Measurements from ENCODE around the gene ATP8B1. TPM values are rescaled to one million over a fixed set of nuclear protein-coding genes. Genes with fewer than 3 reads are reported as not detected.

Gene ATP8B1
- total and polyA plus RNA-seq, 2 donors: 20.1 to 79.6 TPM

DNA sequence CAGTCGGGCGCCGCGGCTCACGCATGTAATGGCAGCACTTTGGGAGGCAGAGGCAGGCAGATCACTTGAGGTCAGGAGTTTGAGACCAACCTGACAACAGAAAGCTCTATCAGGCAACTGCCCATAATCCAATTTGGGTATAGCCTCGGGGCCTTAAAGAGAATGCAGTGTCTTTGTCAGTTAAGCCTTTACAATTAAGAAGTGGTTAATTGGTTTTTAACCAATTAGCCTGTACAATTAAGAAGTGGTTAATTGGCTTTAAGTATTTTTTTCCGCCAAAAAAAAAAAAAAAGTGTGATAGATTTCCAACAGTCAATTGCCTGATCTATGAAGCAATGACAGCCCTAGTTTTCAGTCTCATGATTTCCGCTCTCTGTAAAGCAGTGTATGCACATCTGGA is 106.8 kb downstream of the ATP8B1 start:
- Histone ChIP-seq H3K4me3 (ENCODE audit: low read depth, low read length) (no peak overlapping the region), H3K36me3 (ENCODE audit: insufficient read depth) (no peaks in the 10 kb centered on the region), H3K27ac (ENCODE audit: low read depth) (no peak overlapping the region), H3K4me1 (ENCODE audit: insufficient read depth) (no peaks in the 10 kb centered on the region)
- DNase-seq (ENCODE audit: extremely low spot score): no peak
- 86% methylated on average over 8 of the region's 8 CpGs for WGBS

DNA sequence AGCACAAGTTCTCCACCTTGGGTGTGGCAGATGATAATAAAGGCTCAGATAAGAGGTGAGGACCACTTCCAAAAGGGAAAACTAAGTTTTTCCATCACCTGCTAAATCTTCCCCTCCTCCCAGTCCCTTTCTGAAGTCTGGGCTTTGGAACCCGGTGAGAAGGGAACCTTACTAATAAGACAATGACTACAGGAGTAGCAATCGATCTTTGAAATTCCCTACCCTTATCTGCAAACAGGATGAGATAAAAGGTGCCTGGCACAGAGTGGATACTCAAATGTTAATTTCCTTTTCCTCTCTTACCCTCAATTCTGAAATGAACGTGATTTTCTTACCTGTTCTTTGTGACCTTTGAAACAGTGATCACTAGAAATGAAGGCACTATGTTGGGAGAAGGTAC is 111.8 kb downstream of the ATP8B1 start:
- 83% methylated on average over 3 of the region's 3 CpGs for WGBS
- Histone ChIP-seq H3K4me3 (ENCODE audit: low read depth, low read length) (no peak overlapping the region), H3K27ac (ENCODE audit: low read depth) (no peak overlapping the region), H3K36me3 (ENCODE audit: insufficient read depth) (peaks cover 2% of the 10 kb centered on the region), H3K4me1 (ENCODE audit: insufficient read depth) (no peaks in the 10 kb centered on the region)
- no peak for DNase-seq (ENCODE audit: extremely low spot score)

GRCh38 chr18:57687970-57688369 is 115.1 kb downstream of the ATP8B1 start:
- no peak overlapping the region for H3K4me3 ChIP-seq (ENCODE audit: low read depth, low read length)
- H3K36me3 ChIP-seq (ENCODE audit: insufficient read depth): peaks cover 2% of the 10 kb centered on the region
- no peak for DNase-seq (ENCODE audit: extremely low spot score)
- H3K4me1 ChIP-seq (ENCODE audit: insufficient read depth): no peaks in the 10 kb centered on the region
- H3K27ac ChIP-seq (ENCODE audit: low read depth): no peak overlapping the region
- 92% methylated on average over 8 of the region's 8 CpGs for WGBS

- H3K27ac ChIP-seq (ENCODE audit: low read depth): no peak overlapping the region
- no peak overlapping the region for H3K4me3 ChIP-seq (ENCODE audit: low read depth, low read length)
- peaks cover 2% of the 10 kb centered on the region for H3K36me3 ChIP-seq (ENCODE audit: insufficient read depth)
- H3K4me1 ChIP-seq (ENCODE audit: insufficient read depth): no peaks in the 10 kb centered on the region
- DNase-seq (ENCODE audit: extremely low spot score): no peak
Measured at GRCh38 chr18:57683470-57683869, 119.6 kb downstream of the ATP8B1 start.

DNA sequence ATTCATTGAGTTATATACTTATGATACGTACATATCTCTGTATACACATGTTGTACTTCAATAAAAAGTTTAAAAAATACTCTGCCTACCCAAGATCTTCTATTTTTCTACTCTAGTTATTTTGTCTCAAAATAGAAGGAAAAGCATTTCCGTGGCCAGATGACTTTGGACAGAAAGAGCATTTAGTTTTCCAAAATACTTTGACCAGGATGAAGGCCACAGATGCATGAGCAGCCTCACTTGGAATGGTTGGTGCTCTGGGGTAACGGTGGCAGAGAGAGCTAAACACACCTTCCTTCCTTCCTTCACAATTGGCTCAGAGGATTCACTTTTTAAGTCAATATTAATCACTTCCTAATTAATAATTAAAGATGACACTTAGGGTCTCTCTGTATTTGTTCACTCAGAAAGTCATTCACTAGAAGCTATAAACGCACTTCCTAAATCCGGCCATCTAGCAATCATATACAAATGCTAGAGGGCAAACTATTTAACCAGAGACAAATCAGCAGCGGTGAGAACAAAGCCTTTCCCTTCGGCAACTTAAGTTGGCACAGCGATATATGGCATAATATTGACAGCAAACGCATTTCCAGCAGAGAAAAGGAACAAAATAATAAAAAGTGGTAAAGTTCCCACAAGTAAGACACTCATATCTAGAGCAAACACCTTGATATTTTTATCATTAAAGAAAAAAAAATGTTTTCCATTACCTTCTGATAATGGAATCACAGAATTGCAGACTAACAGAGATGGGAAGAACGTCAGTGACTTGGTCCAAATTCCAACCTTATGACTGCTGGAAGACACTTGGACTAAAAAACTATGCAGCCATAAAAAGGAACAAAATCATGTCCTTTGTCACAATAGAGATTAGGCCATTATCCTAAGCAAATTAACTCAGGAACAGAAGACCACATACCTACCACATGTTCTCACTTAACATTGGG is 125.6 kb downstream of the ATP8B1 start:
- peaks cover 5% of the 10 kb centered on the region for H3K36me3 ChIP-seq (ENCODE audit: insufficient read depth)
- H3K27ac ChIP-seq (ENCODE audit: low read depth): no peak overlapping the region
- no peaks in the 10 kb centered on the region for H3K4me1 ChIP-seq (ENCODE audit: insufficient read depth)
- no peak overlapping the region for H3K4me3 ChIP-seq (ENCODE audit: low read depth, low read length)
- WGBS: 84% methylated on average over 10 of the region's 10 CpGs
- no peak for DNase-seq (ENCODE audit: extremely low spot score)

- Histone ChIP-seq H3K36me3 (ENCODE audit: insufficient read depth) (peaks cover 5% of the 10 kb centered on the region), H3K4me1 (ENCODE audit: insufficient read depth) (no peaks in the 10 kb centered on the region), H3K27ac (ENCODE audit: low read depth) (no peak overlapping the region), H3K4me3 (ENCODE audit: low read depth, low read length) (no peak overlapping the region)
- 49% methylated on average over 5 of the region's 5 CpGs for WGBS
- no peak for DNase-seq (ENCODE audit: extremely low spot score)
Measured at GRCh38 chr18:57674891-57675290, 128.2 kb downstream of the ATP8B1 start.

DNA sequence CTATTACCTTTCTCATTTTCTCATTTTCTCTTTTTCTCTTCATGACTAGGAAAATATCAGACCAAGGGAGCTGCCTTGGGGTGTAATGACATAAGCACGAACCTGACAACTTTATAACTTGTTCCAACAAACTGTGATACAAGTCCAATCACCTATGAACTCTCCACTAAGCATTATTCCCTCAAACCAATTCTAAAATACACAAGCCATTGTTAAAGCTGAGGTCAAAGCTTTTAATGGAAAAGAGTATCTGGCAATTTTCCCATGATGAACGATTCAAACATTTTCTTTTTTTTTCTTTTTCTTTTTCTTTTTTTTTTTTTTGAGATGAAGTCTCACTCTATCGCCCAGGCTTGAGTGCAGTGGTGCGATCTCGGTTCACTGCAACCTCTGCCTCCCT is 133.1 kb downstream of the ATP8B1 start:
- Histone ChIP-seq H3K36me3 (ENCODE audit: insufficient read depth) (peaks cover 7% of the 10 kb centered on the region), H3K27ac (ENCODE audit: low read depth) (no peak overlapping the region), H3K4me3 (ENCODE audit: low read depth, low read length) (no peak overlapping the region), H3K4me1 (ENCODE audit: insufficient read depth) (no peaks in the 10 kb centered on the region)
- DNase-seq (ENCODE audit: extremely low spot score): no peak
- WGBS: 85% methylated on average over 5 of the region's 5 CpGs

DNA sequence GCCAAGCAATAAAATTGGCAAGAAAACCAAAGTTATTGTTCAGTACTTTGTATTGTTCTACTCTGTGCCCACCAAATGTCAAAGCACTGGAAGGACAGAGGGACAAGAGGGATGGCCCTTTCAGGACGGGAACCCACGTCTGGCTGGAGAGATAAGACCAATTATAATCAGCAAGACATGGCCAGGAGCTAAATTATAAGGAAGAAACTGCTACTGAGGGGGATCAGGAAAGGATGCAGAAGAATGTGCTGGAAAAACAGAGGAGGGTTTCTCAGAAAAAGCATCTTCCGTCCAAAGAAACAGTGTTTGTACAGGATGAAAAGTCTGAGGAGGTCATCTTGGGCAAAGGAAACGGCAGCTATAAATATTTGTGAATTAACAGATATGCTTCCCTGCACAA is 135.1 kb downstream of the ATP8B1 start:
- DNase-seq (ENCODE audit: extremely low spot score): no peak
- Histone ChIP-seq H3K4me3 (ENCODE audit: low read depth, low read length) (no peak overlapping the region), H3K27ac (ENCODE audit: low read depth) (no peak overlapping the region), H3K36me3 (ENCODE audit: insufficient read depth) (peaks cover 2% of the 10 kb centered on the region), H3K4me1 (ENCODE audit: insufficient read depth) (no peaks in the 10 kb centered on the region)
- WGBS: 78% methylated on average over 4 of the region's 4 CpGs

GRCh38 chr18:57666818-57667497 is 136.2 kb downstream of the ATP8B1 start:
- no peak overlapping the region for H3K27ac ChIP-seq (ENCODE audit: low read depth)
- H3K36me3 ChIP-seq (ENCODE audit: insufficient read depth): peaks cover 2% of the 10 kb centered on the region
- H3K4me3 ChIP-seq (ENCODE audit: low read depth, low read length): no peak overlapping the region
- no peaks in the 10 kb centered on the region for H3K4me1 ChIP-seq (ENCODE audit: insufficient read depth)
- 82% methylated on average over 6 of the region's 6 CpGs for WGBS
- DNase-seq (ENCODE audit: extremely low spot score): no peak

- Histone ChIP-seq H3K4me1 (ENCODE audit: insufficient read depth) (no peaks in the 10 kb centered on the region), H3K36me3 (ENCODE audit: insufficient read depth) (peaks cover 2% of the 10 kb centered on the region), H3K4me3 (ENCODE audit: low read depth, low read length) (no peak overlapping the region), H3K27ac (ENCODE audit: low read depth) (no peak overlapping the region)
- 54% methylated on average over 2 of the region's 2 CpGs for WGBS
- no peak for DNase-seq (ENCODE audit: extremely low spot score)
Measured at GRCh38 chr18:57664568-57665165, 138.4 kb downstream of the ATP8B1 start.

- no peak for DNase-seq (ENCODE audit: extremely low spot score)
- no peak overlapping the region for H3K27ac ChIP-seq (ENCODE audit: low read depth)
- 79% methylated on average over 11 of the region's 11 CpGs for WGBS
Measured at GRCh38 chr18:57660961-57661360, 142.2 kb downstream of the ATP8B1 start.

GRCh38 chr18:57659460-57660102 is 143.5 kb downstream of the ATP8B1 start:
- Histone ChIP-seq H3K27ac (ENCODE audit: low read depth) (no peak overlapping the region), H3K4me3 (ENCODE audit: low read depth, low read length) (no peak overlapping the region), H3K36me3 (ENCODE audit: insufficient read depth) (no peaks in the 10 kb centered on the region), H3K4me1 (ENCODE audit: insufficient read depth) (no peaks in the 10 kb centered on the region)
- peak; percentile 26 for DNase-seq (ENCODE audit: extremely low spot score)
- WGBS: 75% methylated on average over 11 of the region's 11 CpGs

More at GRCh38 chr18:57660961-57661360, 142.2 kb downstream of the ATP8B1 start:
- H3K4me1 ChIP-seq (ENCODE audit: insufficient read depth): no peaks in the 10 kb centered on the region
- no peak overlapping the region for H3K4me3 ChIP-seq (ENCODE audit: low read depth, low read length)
- no peaks in the 10 kb centered on the region for H3K36me3 ChIP-seq (ENCODE audit: insufficient read depth)

DNA sequence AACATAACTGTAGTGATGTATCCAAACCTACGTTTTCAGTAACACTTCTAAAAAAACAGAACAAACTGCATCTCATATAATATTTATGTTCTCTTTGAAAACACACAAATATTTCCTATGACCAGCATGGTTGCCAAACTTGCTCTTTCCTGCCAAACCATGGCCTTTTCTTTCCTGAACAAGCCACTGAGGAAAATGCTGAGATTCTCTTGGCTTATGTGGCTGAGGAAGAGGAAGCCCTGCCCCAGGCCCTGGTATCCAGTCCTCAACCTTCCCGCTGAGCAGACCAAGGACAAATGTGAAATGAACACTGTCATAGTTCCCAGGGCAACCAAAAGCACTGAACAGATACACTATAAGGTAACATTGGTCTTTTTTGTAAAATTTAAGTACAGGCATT is 145.6 kb downstream of the ATP8B1 start:
- 55% methylated on average over 2 of the region's 2 CpGs for WGBS

More for the DNA sequence above, 145.6 kb downstream of the ATP8B1 start:
- no peak for DNase-seq (ENCODE audit: extremely low spot score)
- H3K4me3 ChIP-seq (ENCODE audit: low read depth, low read length): no peak overlapping the region
- H3K36me3 ChIP-seq (ENCODE audit: insufficient read depth): no peaks in the 10 kb centered on the region
- no peaks in the 10 kb centered on the region for H3K4me1 ChIP-seq (ENCODE audit: insufficient read depth)
- H3K27ac ChIP-seq (ENCODE audit: low read depth): no peak overlapping the region
